NB4 (cell line): ENCODE data around the gene SCT.

Experiments used
- POLR2A ChIP-seq: IDR thresholded peaks from 2 replicates; pipeline ENCODE4 v1.6.1; 2011; ENCODE audit warnings: mild to moderate bottlenecking; ENCODE audit not compliant: insufficient read length; ENCODE audit errors: extremely low read depth
- TF ChIP-seq, protein P1 (sequence below): IDR thresholded peaks from one replicate; pipeline ENCODE4 v1.5.1; 2012; ENCODE audit warnings: low read depth, low read length

DNA sequence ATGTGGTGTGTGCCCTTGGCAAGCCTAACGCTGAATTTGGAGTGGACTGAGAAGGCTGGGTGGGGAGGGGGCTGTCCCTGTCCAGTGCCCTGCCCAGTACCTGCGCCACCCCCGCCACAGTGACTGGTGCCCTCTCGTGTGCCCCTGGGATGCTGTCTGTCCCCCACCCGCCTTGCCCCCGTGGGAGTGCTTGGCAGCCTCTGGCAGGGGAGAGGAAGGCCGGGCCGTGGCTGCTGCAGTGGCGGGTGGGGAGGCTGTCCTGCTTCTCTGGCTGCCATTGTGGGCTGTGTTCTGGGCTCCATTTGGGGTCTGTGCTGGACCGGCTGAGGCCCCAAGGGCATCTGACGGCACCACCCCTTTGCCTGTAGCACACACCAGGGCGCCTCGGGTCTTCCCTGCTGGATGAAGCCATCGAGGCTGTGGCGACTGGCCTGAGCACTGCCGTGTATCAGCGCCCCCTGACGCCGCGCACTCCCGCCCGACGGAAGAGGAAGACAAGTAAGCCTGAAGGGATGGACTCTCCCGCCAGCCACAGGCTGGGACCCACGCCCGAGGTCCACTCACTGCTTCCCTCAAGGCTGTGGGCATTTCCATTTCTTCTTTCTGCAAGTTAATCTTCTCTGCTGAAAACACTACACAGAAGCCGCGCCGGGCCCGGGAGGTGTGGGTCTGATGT lies 28.8 kb downstream of the SCT start:
- TF ChIP-seq POLR2A, result no peak
- TF ChIP-seq, protein P1, sequence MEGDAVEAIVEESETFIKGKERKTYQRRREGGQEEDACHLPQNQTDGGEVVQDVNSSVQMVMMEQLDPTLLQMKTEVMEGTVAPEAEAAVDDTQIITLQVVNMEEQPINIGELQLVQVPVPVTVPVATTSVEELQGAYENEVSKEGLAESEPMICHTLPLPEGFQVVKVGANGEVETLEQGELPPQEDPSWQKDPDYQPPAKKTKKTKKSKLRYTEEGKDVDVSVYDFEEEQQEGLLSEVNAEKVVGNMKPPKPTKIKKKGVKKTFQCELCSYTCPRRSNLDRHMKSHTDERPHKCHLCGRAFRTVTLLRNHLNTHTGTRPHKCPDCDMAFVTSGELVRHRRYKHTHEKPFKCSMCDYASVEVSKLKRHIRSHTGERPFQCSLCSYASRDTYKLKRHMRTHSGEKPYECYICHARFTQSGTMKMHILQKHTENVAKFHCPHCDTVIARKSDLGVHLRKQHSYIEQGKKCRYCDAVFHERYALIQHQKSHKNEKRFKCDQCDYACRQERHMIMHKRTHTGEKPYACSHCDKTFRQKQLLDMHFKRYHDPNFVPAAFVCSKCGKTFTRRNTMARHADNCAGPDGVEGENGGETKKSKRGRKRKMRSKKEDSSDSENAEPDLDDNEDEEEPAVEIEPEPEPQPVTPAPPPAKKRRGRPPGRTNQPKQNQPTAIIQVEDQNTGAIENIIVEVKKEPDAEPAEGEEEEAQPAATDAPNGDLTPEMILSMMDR, result no peak
